Sigmoid colon (tissue), 4 donors: ENCODE results near the gene PTBP1.

Source experiments
- POLR2AphosphoS5 ChIP-seq, 4 donors: sonication (generic); formaldehyde crosslinking; IDR thresholded peaks; one replicate each; pipeline ENCODE4 v1.6.1; 2017; ENCODE audit warnings: antibody characterized with exemption in 4 of 4
- TF ChIP-seq, protein P1 (sequence below), 4 experiments: fragments of 450-650 bp in 3 of 4; fragments of 200-600 bp in 1 of 4; IDR thresholded peaks; one replicate each; pipeline ENCODE4 v1.5.1; 2016 to 2019; ENCODE audit warnings: antibody characterized with exemption in 4 of 4, mild to moderate bottlenecking in 3 of 4, moderate library complexity in 2 of 4

DNA sequence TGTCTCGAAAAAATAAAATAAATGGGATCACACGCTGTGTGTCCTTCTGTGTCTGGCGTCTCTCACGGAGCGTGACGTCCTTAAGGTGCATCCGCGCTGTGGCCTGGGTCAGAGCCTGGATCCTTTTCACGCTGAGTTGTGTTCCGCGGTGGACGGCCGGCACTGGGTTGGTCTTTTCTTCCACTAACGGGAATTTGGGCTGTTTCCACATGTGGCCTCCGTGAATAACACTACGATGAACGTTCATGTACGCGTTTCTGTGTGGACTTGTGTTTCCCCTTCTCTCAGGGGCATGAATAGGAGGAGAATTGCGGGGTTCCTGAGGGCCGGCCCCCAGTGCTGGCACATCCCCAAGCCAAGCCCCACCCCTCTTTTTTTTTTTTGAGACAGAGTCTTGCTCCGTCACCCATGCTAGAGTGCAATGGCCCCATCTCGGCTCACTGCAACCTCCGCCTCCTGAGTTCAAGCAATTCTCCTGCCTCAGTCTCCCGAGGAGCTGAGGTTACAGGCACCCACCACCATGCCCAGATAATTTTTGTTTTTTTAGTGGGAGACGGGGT lies 6.2 kb upstream of the PTBP1 start:
- TF ChIP-seq, protein P1, sequence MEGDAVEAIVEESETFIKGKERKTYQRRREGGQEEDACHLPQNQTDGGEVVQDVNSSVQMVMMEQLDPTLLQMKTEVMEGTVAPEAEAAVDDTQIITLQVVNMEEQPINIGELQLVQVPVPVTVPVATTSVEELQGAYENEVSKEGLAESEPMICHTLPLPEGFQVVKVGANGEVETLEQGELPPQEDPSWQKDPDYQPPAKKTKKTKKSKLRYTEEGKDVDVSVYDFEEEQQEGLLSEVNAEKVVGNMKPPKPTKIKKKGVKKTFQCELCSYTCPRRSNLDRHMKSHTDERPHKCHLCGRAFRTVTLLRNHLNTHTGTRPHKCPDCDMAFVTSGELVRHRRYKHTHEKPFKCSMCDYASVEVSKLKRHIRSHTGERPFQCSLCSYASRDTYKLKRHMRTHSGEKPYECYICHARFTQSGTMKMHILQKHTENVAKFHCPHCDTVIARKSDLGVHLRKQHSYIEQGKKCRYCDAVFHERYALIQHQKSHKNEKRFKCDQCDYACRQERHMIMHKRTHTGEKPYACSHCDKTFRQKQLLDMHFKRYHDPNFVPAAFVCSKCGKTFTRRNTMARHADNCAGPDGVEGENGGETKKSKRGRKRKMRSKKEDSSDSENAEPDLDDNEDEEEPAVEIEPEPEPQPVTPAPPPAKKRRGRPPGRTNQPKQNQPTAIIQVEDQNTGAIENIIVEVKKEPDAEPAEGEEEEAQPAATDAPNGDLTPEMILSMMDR (IDR thresholded peaks at IDR 0.05): no peak
- TF ChIP-seq POLR2AphosphoS5 (IDR thresholded peaks at IDR 0.05): no peak
